CD4-positive, alpha-beta T cell treated with Interferon alpha-2 for 1 hour (primary cell): ENCODE data around the gene IRX4.
A peak's percentile ranks its signal among the peaks of the same experiment; 100 is the strongest.

Experiments
- DNase-seq, 2 donors: peaks; one replicate each; pipeline ENCODE4 v3.0.0-alpha.2; 2020 to 2022

The IRX4 gene

DNA sequence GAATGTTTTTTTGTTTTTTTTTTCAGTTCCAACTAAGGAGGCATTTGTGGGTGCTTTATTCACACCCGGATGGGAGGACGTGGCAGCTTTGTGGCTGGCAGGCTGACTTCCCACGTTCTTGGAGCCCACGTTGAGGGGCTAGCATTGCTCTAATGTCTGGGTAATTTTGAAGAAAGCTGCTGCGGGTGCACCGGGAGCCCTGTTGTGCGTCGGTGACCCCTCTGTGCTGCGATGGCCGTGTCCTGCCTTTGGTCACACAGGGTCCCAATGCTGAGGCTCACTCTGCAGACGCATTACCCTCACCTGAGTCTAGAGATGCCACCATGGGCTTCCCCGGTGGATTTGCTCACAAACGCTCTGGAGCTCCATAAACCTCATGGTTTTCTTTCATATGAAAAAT, 47.3 kb downstream of the IRX4 start:
- no peak for DNase-seq

DNA sequence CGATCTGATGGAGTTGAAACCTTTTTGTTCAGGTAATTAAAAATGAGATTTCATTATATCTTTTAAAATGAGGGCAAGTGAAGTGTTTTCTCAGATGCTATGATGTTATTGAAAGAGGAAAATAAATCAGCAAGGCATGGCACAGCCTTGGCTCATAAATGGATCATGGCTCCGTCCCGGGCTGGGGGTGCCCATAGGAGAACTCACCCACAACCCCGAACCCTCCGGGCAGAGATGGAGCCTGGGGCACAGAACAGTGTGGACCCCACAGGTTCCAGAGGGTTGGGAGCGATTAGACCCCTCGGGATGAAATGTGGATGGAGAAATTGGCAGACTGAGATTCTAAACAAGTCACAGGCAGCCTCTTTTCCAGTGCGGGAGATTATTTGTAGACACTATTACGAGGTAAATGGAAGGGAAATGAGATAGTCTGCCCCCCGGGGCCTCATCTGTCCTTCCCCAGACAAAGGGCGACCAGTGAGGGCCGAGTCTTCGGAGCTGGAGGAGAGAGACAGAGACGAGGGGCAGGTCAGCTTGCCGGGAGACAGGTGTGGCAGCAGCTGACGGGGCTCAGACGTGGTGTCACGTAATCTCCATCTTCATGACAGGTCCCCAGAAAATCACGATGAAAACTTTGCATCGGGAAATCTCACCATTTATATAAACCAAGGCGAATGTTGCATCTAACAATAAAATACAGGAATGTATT, 47.9 kb downstream of the IRX4 start:
- no peak for DNase-seq

DNA sequence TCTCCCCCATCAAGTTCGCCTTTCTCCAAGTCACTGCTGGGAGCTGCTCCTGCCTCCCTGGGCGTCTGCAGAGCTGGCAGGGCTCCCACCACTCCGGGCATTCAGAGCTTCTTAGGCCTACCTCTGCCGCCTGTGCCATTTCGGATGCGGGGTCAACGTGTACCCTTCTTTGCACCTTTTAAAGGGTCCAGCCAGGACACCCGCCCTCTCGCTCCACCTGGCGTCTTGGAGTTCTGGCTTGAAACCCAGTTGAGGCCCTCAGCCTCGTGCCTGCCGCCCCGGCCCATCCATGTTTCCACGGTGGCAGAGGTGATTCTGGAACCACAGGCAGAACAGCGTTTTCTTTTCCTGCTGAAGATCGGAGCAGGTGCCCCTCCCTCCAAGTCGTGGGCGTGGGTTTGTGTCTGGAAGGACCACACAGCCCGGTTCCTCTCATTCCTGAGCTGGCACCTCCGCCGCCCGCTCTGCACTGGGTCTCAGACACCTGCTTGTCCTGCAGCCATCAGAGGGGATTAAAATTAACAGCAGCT, 48.6 kb downstream of the IRX4 start:
- DNase-seq, result no peak

DNA sequence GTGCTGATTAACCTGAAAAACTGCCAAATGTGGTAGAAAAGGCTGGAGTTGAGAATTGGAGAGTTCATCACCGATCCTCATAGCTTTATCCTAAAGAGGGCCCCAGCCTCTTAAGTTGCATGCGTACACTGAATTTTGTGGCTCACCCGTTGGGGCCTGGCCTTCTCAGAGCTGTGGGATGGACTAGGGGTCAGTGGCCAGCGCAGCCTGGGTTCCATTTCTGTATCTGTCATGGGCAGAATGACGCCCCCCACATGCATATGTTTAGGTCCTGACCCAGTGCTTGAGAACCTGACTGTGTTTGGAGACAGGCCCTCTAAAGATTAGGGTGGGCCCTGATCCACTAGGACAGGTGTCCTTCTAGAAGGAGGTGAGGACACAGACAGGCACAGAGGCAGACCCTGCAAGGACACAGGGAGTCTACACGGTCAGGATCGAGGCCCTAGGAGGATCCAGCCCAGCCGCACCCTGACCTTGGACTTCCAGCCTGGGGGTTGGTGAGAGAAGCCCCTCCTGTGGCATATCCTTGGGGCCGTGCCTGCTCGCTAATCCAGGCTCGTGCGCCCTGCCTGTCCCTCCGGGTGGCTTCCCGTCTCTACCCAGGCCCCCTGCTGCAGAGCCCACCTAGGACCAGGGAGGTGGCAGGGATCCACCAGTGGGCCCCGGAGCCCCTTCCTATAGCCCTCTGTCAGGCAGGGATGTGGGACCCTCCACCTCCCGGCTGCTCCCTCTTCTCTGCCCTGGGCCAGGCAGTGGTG, 49.3 kb downstream of the IRX4 start:
- DNase-seq, result no peak

DNA sequence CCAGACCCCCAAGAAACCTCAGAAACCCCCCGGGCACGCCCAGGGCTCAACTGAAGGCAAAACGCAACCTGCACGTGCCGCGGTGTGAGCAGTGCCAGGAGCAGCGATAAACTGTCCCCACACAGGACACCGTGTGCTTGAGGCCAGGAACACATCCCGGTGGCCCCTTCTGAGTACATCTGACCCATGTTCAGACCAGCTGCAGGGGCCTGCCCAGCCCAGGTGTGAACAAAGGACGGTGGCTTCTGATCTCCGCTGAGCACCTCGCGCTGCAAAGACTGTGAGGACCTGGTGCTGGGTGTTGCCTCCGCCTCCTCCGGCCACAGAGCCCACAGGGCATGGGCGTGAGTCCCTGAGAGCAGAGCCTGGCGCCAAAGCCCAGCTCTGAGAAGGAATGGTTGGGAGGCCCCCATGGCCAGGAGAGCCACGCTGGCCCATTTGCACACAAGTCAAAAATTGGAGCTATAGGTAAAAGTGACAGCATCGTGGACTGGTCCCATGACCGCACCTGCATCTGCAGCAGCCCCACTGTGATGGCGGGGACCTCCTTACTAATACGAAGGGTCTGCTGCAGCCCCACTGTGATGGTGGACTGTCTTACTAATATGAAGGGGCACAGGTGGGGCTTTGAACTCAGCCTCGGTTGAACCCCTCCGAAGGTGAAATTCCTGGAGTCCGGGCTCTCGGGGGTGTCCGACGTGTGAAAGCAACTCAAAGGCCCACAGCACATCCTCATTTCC, 50.0 kb downstream of the IRX4 start:
- no peak for DNase-seq

DNA sequence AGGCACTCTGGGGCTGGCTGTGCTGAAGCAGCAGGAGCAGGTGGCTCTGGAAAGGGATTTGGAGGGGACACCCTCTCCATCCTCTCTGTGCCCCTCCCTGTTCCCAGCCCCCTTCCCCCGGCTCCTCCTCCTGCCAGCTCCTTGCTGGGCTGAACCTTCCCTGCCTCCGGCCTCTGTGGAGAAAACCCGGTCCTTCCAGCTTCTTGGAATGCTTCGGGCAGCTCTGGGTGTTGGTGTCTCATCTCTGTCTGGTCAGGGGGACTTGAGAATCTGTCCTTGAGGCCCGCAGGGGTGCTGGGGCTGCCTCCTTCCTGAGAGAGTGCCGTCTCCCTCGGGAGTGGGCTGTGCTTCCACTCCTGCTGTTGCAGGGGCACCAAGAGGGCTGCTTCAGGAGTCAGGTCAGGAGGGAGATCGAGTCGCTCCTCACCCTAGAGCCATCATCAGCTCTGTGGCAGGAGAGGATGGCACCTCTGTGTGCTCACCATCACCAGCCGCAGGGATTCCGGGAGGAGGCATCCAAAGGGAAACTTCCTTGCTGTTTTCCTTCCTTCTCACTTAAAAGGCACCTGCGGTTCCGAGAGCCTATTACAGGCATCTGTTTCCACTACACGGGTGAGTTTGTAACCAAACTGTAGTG, 50.9 kb downstream of the IRX4 start:
- DNase-seq, result no peak

DNA sequence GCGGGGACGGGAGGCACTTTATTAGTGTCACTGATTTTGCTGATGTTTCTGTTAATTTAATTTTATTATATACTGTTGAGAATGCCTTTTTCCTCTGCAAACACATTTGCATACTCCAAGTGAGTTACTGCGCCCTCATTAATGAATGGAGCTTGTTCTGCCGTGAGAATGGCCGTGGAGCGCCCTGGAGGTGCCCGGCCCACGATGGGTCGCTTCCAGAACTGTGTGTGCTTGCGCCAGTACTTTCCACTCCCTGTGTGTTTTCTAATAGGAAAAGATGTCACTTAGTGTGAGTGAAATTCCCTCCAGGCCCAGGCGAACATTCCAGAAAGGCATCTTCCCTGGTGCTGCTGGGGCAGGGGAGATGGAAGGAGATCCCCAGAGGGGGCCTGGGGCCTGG, 51.5 kb downstream of the IRX4 start:
- DNase-seq, result no peak

DNA sequence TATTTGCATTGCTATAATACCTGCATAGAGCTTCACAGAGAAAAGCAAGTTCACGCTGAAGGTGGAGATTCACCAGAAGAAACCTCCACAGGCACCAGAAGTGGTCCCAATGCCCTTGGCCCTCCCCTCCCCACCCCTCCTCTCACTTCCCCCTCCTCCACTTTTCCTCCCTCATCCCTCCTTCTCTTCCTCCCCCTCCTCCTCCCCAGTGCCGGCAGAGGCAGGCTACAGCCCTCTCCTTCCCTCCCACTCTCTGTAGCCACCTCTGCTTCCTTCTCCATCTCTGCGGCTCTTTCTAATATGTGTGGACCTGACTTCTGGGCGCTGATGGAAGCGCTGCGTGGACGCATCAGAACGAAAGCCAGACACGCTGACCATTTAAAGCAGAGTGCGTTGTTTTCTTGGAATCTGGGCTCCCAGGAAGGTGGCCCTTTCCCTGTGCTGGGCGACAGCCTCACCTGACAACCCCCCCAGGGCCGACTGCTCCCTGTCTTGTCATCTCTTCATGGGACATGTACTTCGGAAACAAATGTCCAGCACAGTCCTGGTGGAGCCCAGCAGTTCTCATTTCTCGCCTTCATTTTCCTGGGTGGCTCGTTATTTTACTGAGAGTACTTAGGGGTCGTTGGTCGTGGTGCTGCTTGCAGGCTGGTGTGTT, 52.0 kb downstream of the IRX4 start:
- no peak for DNase-seq

DNA sequence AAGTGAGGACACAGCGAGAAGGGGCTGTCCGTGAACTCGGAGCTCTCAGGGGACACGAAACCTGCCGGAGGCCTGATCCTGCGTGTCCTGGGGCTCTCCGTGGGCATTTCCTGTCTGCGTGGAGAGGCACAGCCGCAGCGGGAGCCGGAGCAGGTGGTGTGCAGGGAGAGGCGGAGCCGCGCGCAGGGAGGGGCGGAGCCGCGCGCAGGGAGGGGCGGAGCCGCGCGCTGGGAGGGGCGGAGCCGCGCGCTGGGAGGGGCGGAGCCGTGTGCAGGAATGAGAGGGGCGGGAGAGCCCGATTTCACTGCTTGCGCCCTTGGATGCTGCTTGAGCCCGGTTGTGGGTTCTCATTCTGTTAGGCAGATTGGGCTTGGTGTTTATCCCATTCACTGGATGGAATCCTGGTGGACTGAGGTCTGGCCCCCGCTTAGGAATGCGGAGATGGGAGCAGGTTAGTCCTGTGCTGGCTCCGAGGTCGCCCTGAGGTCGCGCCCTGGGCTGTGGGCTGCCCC, 54.8 kb downstream of the IRX4 start:
- DNase-seq, result peak in 1 of 2 donors; percentile 19
